Limb (tissue), 2 donors: ENCODE data around the gene KMO.

Experiments used
- DNase-seq, 2 donors: peaks; one replicate each; pipeline ENCODE4 v3.0.0-alpha.2; 2016; ENCODE audit errors: extremely low spot score in 2 of 2

Gene KMO

DNA sequence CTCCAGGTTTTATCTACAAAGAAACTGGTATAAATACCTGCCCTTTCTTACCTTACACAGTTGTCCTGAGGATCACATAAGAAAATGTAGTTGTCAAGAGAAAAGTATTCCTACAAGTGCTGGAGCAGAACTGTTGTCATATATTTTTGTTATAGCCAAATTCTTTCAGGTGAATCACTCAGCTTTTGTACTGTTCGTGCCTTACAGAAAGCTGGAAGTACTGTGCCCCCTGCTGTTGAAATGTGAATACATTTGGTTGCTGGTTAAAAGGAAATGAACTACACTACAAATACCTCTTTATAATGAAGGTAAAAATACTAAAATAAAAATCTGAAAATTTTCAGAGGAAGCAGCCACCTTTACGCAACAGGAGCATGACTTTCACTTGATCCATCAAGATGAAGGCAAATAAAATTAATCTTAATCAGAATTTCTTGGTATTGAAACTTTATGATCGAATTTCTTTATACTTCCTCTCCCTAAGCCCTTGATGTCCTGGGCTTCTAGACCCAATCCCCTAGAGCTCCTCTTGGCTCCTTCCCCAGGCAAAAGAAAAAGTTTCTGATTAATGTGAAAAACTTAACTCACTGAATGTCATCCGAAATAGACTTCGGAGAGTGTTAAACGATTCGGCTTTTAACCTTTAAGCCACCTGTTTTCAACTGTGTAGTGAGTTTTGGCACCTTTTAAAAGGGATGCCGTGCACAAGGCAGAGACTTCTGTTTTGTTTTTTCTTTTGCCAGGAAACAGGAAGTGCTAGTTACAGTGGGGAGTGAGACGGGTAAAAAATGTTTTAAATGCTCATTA is 95.5 kb downstream of the KMO start:
- DNase-seq, result no peak

DNA sequence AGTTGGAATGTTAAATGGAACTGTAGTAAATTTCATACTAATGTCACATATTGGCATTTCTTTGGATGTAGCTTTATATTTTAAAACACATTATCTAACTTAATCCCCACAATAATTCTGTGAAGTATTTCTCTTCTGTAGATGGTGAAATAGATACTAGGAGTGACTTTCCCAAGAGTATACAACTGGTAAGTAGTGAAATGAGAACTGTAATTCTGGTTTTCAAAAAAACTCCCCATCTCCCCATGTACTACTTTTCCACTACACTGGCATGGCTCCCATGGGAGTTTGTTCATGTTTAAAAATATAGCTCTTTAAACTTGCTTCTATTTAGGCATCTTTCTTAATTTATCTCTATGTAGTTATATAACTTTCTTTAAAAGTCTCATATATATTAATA is 97.8 kb downstream of the KMO start:
- no peak for DNase-seq

DNA sequence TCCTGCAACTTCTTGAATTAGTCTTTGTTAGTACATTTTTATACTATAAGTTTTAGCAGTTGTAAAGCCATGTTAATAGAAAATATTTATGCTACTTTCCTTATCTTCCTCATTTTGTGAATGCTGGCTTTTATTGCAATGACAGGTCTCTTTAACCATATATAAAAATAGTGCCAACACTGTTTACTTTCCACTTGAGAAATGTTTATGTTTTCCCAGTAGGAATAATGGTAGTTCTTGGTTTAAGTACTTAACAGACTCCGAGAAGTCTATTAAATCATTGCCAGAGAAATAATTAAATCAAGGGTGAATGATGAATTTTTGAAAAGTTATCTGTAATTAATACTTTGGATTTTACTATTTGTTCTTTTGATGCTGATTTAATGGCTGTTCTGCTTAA is 98.3 kb downstream of the KMO start:
- no peak for DNase-seq

DNA sequence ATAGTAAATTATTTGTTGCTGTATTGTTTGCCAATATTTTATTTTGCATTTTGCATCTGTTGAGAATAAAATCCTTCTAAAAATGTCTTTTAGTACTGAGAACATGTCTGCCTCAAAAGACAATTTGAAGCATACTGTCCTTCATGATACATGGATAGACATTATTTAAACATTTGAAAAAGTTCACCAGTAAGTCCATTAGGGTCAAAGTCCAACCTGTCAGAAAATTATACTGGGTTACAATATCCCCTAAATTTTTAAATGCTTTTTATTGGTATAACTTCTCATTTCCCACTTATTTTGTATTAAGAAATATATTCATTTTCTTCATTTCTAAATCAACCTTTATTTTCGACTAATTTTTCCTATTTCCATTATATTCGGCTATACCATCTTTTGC is 98.7 kb downstream of the KMO start:
- DNase-seq, result no peak

DNA sequence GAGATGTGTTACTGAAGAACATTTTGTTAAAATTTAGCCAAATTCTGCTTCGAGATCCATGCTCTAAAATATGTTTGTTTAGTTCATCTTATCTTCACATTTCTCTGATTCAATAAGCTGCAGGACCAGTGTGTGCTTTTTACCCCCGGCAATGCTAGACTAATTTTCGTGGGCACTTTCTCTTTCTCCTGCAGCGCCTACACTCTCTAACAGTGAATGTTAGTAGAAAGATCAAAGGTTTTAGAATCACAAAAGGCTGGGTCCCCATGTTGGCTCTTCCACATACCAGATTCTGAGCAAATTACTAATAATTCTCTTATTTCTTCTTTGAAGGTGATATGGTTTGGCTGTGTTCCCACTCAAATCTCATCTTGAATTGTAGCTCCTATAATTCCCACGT is 99.5 kb downstream of the KMO start:
- DNase-seq, result no peak

DNA sequence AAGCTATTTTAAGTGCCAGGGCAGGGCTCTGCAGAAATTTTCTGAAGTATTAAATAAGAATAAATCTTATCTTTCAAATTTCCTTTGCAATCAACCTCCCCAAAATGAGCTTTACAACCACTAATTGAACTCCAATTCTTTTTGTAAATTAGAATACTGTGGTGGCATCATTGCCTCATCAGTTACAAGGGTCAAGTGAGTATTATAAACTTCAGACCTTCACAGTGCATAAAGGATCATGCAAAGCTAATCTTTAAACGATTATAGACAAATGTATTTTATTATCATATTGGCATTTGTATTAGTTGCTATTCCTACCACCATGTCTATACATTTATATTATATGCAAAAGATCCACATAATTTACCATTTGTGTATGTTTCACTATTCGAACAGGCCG is 100.8 kb downstream of the KMO start:
- DNase-seq, result no peak

DNA sequence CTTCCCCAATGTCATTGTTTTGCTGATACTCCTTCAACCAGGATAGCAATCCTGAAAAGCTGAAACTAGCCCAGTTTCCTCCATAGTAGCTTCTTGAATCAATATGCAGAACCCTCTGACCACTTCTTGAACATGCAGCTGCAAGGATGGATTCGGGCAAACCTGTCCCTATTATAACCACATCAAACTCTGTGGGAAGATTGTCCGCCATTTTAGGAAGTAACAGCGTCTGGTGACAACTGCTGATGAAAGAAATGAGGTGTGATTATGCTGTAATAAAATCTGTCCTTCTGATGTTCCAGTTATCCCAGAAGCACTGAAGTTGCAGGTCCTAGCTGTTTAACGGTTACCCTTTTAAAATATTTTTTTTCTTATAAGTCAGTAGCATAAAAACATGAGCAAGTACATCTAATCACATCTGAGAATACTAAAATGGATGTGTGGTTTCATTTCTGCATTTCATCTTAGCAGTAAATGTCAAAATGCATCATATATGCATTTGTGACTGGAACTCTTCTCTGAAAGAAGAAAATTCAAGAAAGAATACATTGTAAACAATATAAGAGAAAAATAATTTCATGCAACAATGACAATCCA is 103.5 kb downstream of the KMO start:
- DNase-seq, result no peak

DNA sequence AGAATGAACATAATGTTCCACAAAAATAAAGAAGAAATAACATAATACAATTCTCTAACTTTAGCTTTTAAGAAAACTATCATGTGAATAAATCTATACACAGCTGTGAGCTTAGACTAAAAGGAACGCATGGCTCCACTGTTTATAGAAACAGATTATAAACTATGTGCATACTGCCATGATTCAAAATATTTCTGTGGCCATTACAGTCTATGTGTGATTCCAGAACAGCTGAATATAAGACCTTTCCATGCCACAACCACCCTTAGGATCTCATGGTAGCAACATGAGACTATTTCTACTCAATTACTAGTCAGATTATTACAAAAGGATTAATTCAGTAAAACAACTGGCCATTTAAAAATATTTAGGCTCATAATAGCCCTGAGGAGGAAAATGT is 104.1 kb downstream of the KMO start:
- no peak for DNase-seq

DNA sequence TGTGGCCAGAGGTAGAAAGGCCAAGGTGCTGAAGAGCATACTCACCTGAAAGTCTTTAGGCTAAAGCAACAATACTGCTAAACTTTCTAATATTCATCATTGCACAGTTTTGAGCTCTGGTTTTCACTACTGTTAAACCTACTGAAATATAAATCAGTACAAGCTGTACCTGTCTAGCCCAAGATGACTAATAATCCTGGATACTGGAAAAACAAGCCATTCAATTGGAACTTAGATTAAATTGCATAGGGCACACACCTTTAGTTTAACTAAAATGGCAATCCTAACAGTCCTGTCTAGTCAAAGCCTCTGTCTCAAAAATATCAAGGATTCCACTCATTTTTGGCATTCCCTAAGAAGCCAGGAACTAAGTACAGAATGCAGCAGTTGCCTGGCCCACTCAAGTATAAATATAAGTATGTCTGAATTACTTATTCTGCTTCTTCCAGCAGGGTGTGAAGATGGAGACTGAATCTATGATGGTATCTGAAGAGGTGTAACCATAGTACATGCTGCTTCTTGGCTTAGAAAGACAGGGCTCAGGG is 104.9 kb downstream of the KMO start:
- DNase-seq, result no peak

DNA sequence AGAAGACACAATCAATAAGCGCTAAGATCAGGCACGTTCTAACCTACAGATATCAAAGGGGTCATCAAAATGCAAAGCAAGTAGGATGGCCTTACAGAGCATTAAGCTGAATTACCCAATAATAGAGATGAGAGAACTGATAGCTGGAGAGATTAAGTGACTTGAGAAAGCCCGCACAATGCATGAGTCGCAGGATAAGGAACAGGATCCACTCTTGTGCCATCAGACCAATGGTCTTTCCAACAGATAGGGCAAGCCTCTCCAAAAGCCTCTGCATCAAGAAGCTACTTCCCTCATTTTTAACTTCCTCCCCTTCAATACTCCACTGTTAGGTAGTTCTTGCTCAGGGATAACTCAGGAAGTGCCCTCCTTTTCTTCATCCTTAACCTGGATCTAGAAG is 105.4 kb downstream of the KMO start:
- no peak for DNase-seq

DNA sequence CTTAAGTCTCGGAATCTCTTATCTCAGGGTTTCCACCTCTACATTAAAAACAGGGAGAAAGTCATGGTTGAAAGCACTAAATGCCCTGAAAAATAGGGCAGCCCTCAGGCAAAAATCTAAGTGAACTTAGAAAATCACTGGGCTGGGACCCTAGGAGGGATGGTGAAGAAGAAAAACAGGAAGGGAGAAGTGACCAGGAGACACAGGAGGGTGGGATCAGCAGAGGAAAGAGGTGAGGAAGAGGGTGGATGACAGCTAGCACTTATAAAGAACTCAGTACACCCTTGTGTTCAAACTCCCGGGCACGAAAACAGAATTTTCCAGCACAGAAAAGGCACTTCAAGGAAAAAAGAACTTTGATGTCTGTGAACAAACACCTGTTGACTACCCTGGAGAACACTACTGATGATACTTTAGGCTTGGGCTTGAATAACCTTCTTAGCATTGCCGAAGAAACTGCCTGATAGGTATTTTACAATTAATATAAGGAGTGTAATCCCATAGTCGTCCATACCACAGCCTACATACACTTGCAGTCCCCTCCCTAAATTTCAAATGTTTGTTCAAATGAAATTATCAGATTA is 106.0 kb downstream of the KMO start:
- no peak for DNase-seq

DNA sequence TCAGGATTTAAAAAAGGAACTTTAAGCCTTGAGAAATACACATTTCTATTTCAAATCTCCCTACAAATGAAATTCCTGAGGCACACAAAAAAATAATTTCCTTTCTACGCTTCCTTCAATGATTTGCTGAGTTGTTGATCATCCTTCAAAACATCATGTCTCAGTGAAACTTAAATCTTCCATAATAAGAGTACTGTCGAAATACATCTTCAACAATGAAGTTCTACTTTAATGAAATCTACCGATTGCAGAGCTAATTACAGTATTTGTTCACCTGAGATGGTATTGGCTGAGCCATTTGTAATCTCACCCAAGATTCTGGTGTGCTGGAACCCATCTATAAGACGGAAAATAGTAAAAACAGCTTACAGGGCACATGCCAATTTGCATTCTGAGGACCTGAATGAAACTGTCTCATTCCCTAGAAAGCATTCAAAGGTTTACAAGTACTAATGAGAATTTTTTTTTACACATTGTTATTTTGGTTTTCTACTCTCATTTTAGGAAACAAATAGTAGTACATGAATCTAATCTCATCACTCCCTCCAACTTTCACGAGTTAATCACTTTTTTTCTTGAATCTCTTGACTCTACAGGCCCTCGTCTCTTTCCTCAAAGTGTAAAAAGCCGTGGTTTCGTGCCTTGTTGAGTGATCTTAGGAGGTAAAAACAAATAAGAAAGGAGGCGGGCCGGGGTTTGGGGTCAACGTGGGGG is 106.9 kb downstream of the KMO start:
- no peak for DNase-seq

DNA sequence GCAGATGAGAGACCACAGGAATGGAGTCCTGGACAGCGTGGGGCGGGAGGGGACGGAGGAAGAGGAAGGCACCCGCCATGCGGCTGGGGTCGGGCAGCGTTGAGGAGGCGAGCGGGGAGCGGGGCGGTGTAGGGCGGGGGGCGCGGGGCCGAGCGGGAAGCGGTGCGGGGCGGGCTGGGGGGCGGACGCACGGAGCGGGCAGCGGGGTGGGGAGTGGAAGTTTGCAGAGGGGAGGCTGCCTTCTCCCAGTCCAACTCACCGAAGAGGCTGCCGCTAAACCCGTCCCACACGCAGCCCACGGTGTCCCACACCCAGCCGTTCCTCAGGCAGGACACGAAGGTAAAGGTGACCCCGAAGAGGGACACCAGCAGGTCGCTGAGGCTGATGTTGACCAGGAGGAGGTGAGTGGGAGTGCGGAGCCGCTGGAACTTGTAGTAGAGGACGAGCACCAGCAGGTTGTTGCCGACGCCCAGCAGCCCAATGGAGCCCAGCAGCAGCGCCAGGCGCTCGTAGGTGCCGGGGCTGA is 107.5 kb downstream of the KMO start:
- DNase-seq, result peak in 1 of 2 donors; percentile 70

DNA sequence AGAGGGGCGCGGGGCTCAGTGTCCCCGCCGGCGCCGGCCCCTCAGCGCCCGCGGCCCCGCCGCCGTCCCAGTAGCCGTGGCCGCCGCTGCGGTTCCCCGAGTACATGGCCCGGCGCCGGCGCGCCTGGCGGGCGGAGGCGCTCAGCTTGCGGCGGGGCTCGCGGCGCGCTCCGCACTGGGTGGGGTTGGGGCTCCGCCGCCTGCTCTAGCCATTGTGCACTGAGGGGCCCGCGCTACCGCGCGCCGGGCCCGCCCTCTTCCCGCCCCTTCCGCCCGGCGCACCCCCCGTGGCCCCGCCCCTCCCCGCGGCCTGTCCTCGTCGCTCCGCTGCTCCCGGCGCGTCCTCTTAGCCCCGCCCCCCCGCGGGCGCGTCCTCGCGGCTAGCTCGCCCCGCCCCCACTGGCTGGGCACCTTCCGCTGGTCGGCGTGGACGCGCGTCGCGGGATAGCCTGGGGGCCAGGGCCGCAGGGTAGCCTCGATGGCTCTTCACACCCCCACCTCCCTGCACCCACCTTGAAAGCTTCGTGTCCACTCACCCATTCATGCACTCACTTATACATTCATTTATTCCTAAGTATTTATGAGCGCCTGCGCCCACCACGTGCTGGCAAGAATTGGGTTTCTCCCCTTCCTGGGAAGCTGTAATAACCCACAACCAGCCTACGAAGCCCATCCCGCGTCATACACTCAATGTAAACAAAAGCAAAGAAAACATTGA is 108.1 kb downstream of the KMO start, which contains the start of the genes CHML and OPN3:
TSS of gene CHML (minus strand) at position 221 of the 718 bp plus-strand sequence. CDS start 4,603 bp downstream, outside the sequence.
TSS of gene OPN3 (minus strand) at position 221 of the 718 bp plus-strand sequence. CDS start at position 106, 115 bp downstream.
- DNase-seq, result peak; percentile 86 to 95

DNA sequence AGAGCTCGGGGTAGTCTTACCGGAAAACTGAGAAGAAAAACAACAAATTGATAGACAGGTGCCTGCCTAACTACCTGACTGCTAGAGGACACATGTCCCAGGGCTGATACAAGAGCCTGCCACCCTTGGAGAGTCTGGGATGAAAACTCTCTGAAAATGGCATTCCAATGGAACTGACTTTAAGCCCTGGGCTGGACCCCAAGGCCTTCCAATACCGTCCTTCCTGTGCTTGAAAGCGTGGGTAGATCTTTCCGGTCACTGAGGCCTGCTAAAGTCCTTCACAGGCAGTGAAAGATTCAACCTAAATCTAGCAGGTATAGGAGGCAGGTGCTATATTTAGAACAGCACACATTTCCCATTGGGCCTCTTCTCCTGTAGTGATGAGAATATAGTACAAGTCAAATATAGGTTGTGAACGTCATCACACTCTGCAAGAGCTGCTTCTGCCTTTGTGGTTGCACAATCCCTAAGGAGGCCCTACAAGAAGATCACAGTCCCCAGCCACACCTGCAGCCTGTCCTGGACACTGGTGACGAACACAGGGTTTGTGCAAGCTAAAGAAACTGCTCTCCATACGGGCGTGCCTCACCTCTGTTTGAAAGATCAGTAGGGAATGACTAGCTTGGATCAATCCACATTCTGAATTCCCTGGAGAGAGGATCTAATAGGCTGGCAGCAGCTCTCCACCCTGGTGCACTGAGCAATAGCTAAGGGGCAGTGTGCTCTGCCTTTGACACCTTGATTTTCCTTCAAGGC is 108.9 kb downstream of the KMO start:
- no peak for DNase-seq

DNA sequence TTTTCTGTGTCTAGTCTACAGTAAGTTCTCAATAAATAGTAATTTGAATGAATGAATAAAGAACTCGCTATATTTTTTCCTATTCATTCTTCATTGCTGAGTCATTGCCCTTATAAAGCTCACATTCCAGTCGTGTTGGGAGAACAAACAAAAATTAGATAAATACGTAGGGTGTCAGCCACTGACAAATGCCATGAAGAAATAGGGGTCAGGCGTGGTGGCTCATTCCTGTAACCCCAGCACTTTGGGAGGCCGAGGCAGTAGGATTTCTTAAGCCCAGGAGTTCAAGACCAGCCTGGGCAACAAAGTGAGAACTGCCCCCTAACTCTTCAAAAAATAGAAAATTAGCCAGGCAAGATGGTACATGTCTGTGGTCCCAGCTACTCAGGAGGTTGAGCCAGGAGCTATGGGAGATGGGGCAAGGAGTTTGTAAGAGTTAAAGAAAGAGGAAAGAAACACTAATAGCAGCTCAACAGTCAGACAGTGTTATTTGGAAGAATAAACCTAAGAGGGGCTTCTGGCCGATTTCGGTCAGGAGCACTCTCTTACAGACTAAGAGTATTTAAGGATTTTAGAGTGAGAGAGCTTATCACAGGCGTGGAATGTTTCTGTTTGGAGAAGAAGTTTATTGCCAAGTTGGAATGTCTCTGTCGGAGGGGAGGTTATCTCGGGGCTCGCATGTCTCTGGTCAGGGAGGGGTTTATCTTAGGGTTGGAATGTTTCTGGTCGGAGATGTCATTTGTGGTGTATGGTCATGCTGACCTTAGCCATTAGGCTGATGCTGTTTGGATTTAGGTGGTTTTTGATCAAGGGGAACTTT is 109.8 kb downstream of the KMO start:
- DNase-seq, result no peak

DNA sequence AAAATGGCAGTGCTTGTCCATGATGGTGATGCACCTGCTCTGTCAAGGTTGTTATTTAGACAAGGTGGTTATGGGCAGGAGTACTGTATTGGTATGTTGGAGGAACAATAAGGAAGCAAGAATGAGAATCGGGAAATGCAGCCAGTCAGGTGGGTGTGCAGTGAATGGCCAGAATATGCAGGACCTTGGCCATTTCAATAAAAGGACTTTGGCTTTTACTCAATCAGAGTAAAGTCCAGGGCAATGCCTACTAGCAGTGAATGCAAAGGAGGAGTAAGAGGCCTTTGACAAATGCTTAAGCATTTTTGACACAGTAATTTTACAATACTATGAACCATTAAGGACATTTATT is 110.4 kb downstream of the KMO start:
- DNase-seq, result no peak

DNA sequence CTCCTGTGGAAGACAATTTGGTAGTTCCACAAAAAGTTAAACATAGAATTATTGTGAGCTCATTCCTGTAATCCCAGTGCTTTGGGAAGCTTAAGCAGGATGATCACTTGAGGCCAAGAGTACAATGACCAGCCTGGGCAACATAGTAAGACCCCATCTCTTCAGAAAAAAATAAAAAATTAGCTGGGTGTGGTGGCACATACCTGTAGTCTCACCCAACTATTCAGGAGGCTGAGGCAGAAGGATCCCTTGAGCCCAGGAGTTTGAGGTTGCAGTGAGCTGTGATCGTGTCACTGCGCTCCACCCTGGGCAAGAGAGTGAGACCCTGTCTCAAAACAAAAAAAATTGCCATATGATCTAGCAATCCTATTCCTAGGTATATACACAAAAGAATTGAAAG is 112.1 kb downstream of the KMO start:
- DNase-seq, result no peak

DNA sequence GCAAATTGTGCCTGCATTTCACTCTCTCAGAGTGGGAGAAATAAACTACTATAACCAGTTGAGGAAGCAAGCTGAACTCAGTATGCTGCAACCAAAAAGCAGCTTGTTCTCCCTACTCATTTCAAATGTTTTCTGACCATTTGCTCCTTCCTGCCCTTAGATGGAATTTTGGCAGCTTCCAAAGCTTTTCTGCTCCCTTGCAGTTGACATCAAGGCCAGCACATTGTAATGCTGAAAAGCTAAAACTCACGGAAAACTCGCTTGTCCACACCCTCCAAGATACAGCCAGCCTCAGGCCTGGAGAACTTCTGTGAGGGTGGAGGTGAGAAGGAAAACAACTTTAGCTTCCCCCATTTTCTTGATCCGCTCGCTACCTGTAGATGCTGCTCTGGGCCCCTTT is 113.0 kb downstream of the KMO start:
- DNase-seq, result no peak
